HG03175 (cell line): Measurements from ENCODE around the gene PACSIN2.
"Not testable (repeated sequence)": the region's sequence is repeated elsewhere in the genome, so short reads cannot be mapped to it uniquely, and the experiment has no call there.

Source experiments
- ATAC-seq: cut with Tn5 transposase; IDR thresholded peaks from one replicate; pipeline ENCODE4 v1.9.1; 2021; ENCODE audit warnings: mild to moderate bottlenecking, moderate library complexity; ENCODE audit not compliant: unreplicated experiment

The PACSIN2 gene

DNA sequence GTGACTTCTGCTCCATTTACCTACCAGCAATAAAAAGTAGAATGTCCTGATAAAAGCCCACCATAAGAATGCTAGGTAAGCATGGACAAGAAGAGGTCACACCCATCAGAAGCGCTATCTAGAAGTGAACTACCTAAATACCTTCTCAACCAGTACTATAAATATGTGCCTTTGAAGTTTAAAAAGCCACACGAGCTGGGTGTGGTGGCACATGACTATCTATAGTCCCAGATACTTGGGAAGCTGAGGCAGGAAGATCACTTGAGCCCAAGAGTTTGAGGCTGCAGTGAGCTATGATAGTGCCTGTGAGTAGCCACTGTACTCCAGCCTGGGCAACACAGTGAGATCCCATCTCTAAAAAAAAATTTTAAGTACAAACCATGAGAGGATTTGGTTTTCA, 66.7 kb downstream of the PACSIN2 start:
- no peak for ATAC-seq

DNA sequence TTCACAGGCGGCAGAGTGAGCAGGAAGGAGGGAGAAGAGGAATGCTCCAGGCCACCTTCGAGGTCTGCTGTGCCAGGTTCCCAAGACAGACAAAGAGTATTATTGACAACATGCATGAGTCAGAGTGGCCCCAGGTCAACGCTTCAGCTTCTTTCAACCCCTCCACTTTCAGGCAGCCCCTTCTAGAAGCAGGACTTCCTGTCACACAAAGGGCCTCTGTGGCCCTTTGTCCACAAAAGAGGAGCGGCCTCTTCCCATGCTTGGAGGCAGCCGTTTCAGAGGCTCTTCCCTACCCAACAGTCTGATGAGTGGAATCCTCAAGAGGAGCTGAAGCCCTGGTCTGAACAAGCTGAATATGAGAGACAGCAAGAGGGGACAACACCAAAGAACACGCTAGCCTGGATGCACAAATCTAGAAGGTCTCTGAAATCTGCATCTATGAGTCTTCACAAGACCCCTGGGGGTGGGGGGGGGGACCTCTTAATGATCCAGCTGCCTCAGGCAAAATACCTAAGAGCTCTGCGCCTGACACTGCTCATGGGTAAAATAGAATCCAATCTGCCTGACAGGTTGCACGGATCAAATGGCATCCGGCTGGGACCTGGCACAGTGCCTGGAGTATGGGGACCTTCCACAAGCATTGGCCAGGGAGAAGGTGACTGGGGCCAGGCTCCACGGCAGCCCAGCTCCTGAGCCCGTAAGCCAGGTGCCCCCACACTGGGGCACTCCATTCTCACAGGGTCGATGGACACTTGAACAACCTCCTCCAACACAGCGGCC, 67.5 kb downstream of the PACSIN2 start:
- no peak for ATAC-seq

DNA sequence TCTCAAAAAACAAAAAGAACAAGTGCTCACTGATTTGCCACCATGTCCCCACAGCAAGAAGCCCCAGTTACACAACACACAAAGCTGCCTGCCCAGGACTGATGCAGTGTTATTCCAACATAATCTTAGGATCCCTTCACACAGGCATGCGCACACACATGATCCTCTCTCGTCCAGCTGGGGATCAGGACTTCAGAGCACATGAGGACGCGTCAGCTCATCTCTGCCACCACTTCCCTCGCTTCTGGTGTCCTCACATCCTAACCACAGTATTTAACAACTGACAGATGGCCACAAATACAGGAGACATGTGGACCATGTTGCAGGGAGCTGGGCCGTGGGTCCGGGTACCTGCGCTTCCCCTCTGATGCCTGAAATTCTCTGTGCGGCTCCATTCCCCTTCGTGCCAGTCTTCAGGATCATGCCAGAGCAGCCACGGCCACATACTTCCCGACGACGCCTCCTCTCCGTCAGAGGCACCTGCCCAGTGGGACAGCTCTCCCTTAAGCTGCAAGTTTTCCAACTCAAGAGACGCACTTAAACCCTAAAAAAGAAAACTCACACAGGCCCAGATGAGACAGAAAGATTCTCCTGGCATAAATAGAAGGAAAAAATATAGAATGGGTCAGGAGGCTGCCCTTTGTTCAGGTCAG, 68.3 kb downstream of the PACSIN2 start:
- ATAC-seq: no peak

DNA sequence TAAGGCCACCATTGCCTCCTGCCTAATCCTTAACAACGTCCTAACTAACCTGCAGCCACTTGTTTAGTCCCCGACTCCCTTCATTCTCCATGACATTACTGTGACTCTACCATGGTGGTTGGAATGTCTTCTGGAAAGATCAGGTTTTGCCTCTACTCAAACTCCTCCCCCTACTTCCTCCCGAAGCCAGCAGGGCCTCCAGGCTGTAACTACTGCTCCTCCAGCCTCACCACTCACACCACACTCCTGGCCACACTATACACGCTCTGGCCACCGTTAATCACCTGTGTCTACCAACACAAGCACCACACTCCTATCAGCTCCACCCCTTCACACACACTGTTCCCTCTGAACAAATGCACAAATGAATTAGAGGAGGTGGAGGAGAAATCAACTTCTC, 69.2 kb downstream of the PACSIN2 start:
- ATAC-seq: no peak

DNA sequence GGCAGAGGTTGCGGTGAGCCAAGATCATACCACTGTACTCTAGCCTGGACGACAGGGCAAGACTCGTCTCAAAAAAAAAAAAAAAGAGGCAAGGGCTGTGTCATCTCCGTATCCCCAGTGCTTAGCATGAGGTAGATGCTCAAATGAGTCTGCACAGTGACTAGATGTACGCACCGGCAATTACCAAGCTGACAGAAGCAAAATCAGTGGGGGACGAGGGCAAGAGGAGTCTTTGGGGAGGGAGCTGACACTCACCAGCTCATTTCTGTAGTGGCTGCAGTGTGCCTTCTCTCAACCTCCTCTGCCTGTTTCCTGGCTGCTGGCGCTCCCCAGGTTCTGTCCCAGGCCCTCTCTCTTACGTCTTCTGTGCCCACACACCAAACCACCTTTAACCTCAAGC, 69.9 kb downstream of the PACSIN2 start:
- no peak for ATAC-seq

- no peak for ATAC-seq
Observed at GRCh38 chr22:42944409-42944808, 70.5 kb downstream of the PACSIN2 start.

GRCh38 chr22:42943981-42944380, 71.0 kb downstream of the PACSIN2 start:
- ATAC-seq: no peak

DNA sequence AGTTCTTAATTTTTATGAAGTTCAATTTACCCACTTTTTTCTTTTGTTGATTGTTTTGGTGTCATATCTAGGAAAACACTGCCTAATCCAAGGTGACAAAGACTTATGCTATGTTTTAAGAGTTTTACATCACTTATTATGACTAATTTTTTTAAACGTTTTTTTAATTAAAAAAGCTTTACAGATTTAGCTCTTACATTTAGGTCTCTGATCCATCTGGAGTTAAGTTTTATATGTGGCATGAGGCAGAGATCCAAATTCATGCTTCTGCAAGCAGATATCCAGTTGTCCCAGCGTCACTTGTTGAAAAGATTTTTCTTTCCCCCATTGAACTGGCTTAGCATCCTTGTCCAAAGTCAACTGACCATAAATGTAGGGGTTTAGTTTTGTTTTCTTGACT, 72.6 kb downstream of the PACSIN2 start:
- no peak for ATAC-seq

DNA sequence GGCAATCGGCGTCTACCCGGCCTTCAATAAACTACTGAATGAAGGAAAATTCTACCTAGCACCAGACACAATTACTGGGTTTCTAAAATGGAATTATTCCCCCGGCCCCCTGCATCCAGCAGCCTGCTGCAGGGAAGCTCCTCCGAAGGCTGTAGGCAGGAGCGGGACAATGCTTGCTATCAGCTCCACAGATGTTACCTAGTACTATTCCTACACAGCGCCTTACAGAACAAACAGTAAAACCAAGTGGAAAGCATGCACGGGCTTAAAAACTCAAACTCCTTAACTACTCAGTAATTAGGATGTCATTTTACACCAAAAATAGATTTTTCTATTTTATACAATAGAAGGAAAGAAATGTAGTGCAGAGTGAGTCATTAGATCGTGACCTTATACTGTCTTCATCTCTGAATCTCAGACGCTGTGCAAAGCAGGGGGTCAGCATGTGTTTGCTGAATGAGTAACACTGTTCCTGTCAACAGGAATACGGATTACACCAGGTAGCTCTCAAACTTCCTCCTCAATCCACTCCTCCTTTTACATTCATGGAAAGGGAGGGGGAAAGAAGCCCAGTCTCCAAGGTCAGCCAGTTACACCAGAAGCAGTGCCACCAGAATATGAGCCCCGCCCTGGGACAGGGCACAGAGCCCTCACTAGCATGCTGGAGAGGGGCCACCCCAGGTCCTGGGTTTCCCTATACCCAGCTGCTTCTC, 74.9 kb downstream of the PACSIN2 start:
- ATAC-seq: no peak

DNA sequence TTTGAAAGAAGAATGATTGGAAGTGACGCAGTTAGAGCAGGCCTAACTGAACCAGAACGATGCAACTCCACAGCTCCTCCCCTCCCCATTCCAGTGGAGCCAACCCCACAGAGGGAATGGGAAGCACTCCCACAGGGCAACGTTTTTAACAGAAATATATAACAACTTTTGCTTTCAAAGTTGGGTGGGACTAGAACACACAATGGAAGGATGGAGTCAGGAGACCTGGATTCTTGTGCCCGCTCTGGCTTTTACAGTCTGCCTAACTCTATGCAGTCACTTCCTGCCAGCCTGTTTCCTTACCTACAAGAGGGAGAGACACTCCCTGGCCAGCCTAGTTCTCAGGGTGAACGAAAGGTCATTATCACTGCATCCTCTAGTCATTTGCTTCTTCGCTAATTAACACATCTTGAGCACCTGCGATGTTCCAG, 75.5 kb downstream of the PACSIN2 start:
- no peak for ATAC-seq

DNA sequence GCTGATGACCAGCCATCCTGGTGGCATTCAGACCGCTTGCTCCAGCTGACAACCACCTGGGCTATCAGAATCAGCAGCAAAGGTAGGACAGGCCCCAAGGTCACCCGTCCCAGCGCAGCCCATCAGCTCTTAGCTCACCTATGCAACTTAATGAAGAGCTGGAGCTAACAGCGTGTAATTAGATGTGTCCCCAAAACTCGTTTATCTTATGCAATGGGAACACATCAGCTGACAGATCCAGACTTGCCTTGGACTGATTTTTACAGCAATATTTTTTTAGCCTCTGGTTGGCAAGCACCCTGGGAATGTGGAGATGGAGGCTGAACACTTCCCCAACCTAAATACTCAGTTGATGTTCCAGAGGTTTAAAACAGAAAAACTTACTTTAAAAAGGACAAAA, 76.0 kb downstream of the PACSIN2 start:
- no peak for ATAC-seq

DNA sequence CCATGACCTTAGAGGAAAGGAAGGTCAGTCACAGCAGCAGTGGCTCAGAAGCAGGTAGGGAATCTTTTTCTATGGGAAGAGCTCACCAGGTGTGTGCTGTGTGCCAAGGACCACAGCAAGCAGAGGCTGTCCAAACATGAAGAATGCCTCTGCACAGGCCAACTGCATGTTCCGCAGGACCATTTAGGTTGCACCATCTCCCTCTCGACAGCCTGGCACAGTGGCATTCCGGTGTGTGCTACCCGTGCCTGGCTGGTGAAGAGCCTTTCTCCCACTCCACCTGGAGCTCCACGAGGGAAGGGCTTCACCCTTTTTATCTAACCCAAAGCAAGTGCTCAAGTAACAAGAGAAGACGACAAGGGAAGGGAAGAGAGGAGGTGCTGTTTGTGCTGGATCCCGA, 76.5 kb downstream of the PACSIN2 start:
- no peak for ATAC-seq

GRCh38 chr22:42937164-42937843, 77.6 kb downstream of the PACSIN2 start:
- no peak for ATAC-seq

DNA sequence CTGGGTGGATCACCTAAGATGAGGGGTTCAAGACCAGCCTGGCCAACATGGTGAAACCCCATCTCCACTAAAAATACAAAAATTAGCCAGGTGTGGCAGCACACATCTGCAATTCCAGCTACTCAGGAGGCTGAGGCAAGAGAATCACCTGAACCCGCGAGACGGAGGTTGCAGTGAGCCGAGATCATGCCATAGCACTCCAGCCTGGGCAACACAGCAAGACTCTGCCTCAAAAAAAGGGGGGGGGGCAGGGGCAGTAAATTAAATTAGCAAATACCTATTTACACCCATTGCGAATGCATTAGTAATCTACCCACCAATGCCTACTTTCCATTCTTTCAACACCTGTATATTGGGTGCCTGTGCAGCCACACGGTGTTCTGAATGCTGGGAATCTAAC, 78.3 kb downstream of the PACSIN2 start:
- not testable (repeated sequence) for ATAC-seq

DNA sequence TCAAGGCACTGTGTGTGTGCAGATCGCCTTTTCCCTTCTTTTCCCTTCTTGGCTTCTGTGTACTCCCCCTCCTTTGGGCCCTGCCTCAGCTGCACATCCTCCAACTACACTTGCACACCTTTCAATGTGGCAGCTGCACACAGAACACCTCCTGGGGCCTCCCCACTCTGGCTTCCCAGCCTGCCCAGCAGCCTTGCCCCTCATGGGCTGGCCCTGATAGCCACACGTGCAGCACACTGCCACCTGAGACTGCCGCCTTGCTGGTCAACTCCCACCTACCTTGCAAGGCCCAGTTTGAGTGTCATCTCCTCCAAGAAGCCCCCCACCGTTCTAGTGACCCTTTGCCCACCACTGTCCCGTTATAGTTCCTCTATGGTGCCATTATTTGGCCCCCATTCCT, 80.6 kb downstream of the PACSIN2 start:
- no peak for ATAC-seq

GRCh38 chr22:42933485-42934091, 81.4 kb downstream of the PACSIN2 start:
- ATAC-seq: peak; percentile 56

GRCh38 chr22:42932857-42933484, 82.0 kb downstream of the PACSIN2 start:
- ATAC-seq: no peak

DNA sequence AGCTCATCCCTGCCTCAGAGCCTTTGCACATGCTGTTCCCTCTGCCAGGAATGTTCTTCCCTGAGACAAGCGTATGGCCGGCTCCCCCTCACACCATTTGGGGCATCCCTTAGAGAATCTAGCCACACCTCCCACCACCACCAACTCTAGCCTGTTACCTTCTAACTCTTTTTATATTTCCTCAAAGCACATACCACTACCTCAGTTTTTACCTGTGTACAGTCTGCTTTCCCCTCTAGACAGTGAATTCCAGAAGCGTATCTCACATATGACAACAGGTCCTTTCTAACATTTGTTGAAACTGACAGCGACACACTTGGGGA, 82.8 kb downstream of the PACSIN2 start:
- ATAC-seq: no peak

DNA sequence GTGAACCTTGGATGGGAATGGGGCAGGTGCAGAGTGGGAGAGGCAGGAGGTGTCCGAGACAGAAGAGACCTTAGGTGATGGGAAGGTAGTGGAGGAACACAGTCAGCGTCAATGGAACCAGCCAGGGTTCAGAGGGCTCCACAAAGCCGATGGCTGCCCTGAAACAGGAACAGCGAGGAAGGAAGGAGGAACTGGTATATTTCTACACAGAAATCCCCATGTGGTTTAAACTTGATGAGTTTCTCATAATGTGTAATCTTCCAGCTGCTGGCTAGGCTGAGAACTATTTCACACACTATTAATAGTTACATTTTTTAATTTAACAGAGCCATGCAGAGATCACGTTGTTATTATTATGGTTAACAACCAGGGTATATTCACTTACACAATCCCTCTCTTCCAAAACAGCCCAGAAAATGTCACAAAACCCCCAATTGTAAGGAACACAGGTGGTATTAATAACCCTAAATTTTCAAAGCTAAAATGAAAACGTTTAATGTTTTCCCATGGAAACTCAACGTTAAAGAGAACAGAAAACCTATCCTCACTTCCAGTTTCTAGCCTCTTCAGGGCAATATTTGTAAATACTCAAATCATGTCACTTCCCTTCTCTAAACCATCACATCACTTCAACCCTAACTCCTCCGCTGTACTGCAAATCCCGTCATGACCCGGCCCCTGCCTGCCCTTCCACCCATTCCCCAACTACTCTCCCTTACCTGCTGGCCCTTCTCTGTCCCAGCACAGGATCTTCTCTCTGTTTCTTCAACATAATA, 83.3 kb downstream of the PACSIN2 start:
- ATAC-seq: no peak
